ENCODE results near the gene HIVEP2.

GRCh38 chr6:142887517-142887916 lies 57.5 kb downstream of the HIVEP2 start:
- no peak for TF ChIP-seq EZH2phosphoT487 (IDR thresholded peaks at IDR 0.05; ENCODE audit: insufficient read depth, low read depth)
- TF ChIP-seq EZH2 (IDR thresholded peaks at IDR 0.05; ENCODE audit: insufficient read depth, poor library complexity, severe bottlenecking): no peak
